Neural cell (in vitro differentiated cells): ENCODE data around the gene SH3BP5L. TPM values are rescaled to one million over a fixed set of nuclear protein-coding genes. Genes with fewer than 3 reads are reported as not detected.

Experiments
- H2AFZ ChIP-seq: fragments of 200-600, 300-800 bp; sonication (generic), shearing (Covaris generic); 2 replicates; pipeline ENCODE4 v1.6.0; 2014; ENCODE audit warnings: low read depth, mild to moderate bottlenecking, antibody characterized with exemption, low read length, moderate library complexity
- H3F3A ChIP-seq: fragments of 200-600 bp; shearing (Covaris generic); 2 replicates; pipeline ENCODE4 v1.6.1; 2016; ENCODE audit warnings: mild to moderate bottlenecking, moderate library complexity, mixed read lengths, antibody characterized with exemption, low read length; ENCODE audit not compliant: insufficient read depth, poor library complexity, severe bottlenecking
- H3K27ac ChIP-seq: fragments of 200-600, 300-800 bp; sonication (generic), shearing (Covaris generic); 2 replicates; pipeline ENCODE4 v1.5.1; 2014; ENCODE audit warnings: mild to moderate bottlenecking, low read length, moderate library complexity
- H3K27me3 ChIP-seq: fragments of 300-800, 200-600 bp; sonication (generic), shearing (Covaris generic); 2 replicates; pipeline ENCODE4 v1.6.0; 2014; ENCODE audit warnings: mild to moderate bottlenecking, low read depth, low read length, moderate library complexity; ENCODE audit not compliant: insufficient read depth
- H3K36me3 ChIP-seq: fragments of 300-800, 200-600 bp; sonication (generic), shearing (Covaris generic); 2 replicates; pipeline ENCODE4 v1.5.1; 2014; ENCODE audit warnings: mild to moderate bottlenecking, antibody characterized with exemption, low read length, moderate library complexity; ENCODE audit not compliant: insufficient read depth
- H3K4me2 ChIP-seq: fragments of 300-800, 200-600 bp; sonication (generic), shearing (Covaris generic); 2 replicates; pipeline ENCODE4 v1.6.0; 2014; ENCODE audit warnings: mild to moderate bottlenecking, low read length
- H3K4me3 ChIP-seq: fragments of 300-800, 200-600 bp; sonication (generic), shearing (Covaris generic); 2 replicates; pipeline ENCODE4 v1.5.1; 2014; ENCODE audit warnings: mild to moderate bottlenecking, low read length, moderate library complexity
- H3K79me2 ChIP-seq: fragments of 200-600 bp; shearing (Covaris generic); replicated peaks from 2 replicates; pipeline ENCODE4 v1.6.0; 2014; ENCODE audit warnings: mild to moderate bottlenecking, low read length, moderate library complexity; ENCODE audit not compliant: insufficient read depth
- H3K9ac ChIP-seq: fragments of 300-800, 200-600 bp; sonication (generic), shearing (Covaris generic); 2 replicates; pipeline ENCODE4 v1.6.1; 2016; ENCODE audit warnings: mild to moderate bottlenecking, low read length, mixed read lengths
- H3K9me2 ChIP-seq: fragments of 200-600 bp; shearing (Covaris generic); 2 replicates; pipeline ENCODE4 v1.6.1; 2016; ENCODE audit warnings: mild to moderate bottlenecking, low read length, mixed read lengths; ENCODE audit not compliant: insufficient read depth
- H3K9me3 ChIP-seq: fragments of 200-600, 300-800 bp; sonication (generic), shearing (Covaris generic); 2 replicates; pipeline ENCODE4 v1.6.1; 2016; ENCODE audit warnings: mild to moderate bottlenecking, mixed run types, low read length, moderate library complexity, mixed read lengths
- H4K20me1 ChIP-seq: fragments of 200-600 bp; shearing (Covaris generic); 2 replicates; pipeline ENCODE4 v1.6.1; 2016; ENCODE audit warnings: mild to moderate bottlenecking, mixed run types; ENCODE audit not compliant: insufficient read depth
- EP300 ChIP-seq: fragments of 450-650 bp; conservative IDR thresholded peaks from 2 replicates; pipeline ENCODE4 v1.6.1; 2014; ENCODE audit warnings: antibody characterized with exemption, mild to moderate bottlenecking, moderate library complexity; ENCODE audit not compliant: poor library complexity, severe bottlenecking
- EZH2 ChIP-seq: fragments of 200-600, 300-800 bp; shearing (Covaris generic), sonication (generic); IDR thresholded peaks from 2 replicates; pipeline ENCODE4 v1.6.1; 2014; ENCODE audit warnings: antibody characterized with exemption, low read length, borderline replicate concordance, mild to moderate bottlenecking; ENCODE audit not compliant: insufficient read depth, poor library complexity, severe bottlenecking
- MXI1 ChIP-seq: fragments of 450-650 bp; conservative IDR thresholded peaks from 2 replicates; pipeline ENCODE4 v1.6.1; 2014; ENCODE audit warnings: antibody characterized with exemption, mild to moderate bottlenecking; ENCODE audit not compliant: poor library complexity, severe bottlenecking
- POLR2AphosphoS5 ChIP-seq: IDR thresholded peaks from 2 replicates; pipeline ENCODE4 v1.6.1; 2012
- RAD21 ChIP-seq: fragments of 450-650 bp; conservative IDR thresholded peaks from 2 replicates; pipeline ENCODE4 v1.6.1; 2014; ENCODE audit warnings: antibody characterized with exemption, mild to moderate bottlenecking, moderate library complexity
- SMC3 ChIP-seq: fragments of 450-650 bp; conservative IDR thresholded peaks from 2 replicates; pipeline ENCODE4 v1.6.1; 2014; ENCODE audit warnings: antibody characterized with exemption, mild to moderate bottlenecking, moderate library complexity; ENCODE audit not compliant: poor library complexity
- TAF1 ChIP-seq: IDR thresholded peaks from 2 replicates; pipeline ENCODE4 v1.6.1; 2012; ENCODE audit warnings: low read depth
- polyA plus RNA-seq: library from polyadenylated mRNA; depleted of rRNA; stranded (reverse); fragments of >200 nt; gene quantifications from 2 replicates; pipeline ENCODE4 v1.2.3, GENCODE V29; 2014
- TF ChIP-seq, protein P1 (sequence below): IDR thresholded peaks from 2 replicates; pipeline ENCODE4 v1.6.1; 2012; ENCODE audit warnings: borderline replicate concordance
- TF ChIP-seq, protein P2 (sequence below): fragments of 450-650 bp; IDR thresholded peaks from 2 replicates; pipeline ENCODE4 v1.5.1; 2014; ENCODE audit warnings: antibody characterized with exemption, mild to moderate bottlenecking, moderate library complexity; ENCODE audit not compliant: poor library complexity, severe bottlenecking

Gene SH3BP5L
- polyA plus RNA-seq, 1 donor from 2014 or later: 38.6 TPM

DNA sequence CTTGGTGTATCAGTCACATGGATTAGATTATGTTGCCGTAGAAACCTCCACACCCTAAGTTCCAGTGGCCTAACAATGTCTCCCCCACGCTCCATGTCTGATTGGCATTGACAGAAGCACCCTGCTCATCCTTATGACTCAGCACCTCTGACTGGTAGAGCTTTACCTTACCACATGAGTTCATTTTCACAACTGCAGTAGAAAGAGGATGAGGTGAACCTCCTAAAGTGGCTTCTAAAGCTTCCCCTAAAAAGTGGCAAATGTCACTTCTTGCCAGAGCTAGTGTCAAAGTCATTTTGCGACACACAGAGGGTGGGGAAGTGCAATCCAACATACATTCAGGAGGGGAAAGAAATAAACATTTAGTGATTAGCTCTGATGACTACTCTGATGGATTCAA is 39.6 kb downstream of the SH3BP5L start:
- Histone ChIP-seq H3K9me3 (no peaks in the 10 kb centered on the region), H3K79me2 (no peaks in the 10 kb centered on the region), H3K27me3 (no peaks in the 10 kb centered on the region), H4K20me1 (no peaks in the 10 kb centered on the region), H3K9ac (no peak overlapping the region), H3K4me3 (no peak overlapping the region), H2AFZ (no peak overlapping the region), H3K27ac (no peak overlapping the region), H3F3A (no peaks in the 10 kb centered on the region), H3K9me2 (no peaks in the 10 kb centered on the region), H3K36me3 (no peaks in the 10 kb centered on the region), H3K4me2 (no peak overlapping the region)
- no peak for TF ChIP-seq EZH2
- TF ChIP-seq, protein P1, sequence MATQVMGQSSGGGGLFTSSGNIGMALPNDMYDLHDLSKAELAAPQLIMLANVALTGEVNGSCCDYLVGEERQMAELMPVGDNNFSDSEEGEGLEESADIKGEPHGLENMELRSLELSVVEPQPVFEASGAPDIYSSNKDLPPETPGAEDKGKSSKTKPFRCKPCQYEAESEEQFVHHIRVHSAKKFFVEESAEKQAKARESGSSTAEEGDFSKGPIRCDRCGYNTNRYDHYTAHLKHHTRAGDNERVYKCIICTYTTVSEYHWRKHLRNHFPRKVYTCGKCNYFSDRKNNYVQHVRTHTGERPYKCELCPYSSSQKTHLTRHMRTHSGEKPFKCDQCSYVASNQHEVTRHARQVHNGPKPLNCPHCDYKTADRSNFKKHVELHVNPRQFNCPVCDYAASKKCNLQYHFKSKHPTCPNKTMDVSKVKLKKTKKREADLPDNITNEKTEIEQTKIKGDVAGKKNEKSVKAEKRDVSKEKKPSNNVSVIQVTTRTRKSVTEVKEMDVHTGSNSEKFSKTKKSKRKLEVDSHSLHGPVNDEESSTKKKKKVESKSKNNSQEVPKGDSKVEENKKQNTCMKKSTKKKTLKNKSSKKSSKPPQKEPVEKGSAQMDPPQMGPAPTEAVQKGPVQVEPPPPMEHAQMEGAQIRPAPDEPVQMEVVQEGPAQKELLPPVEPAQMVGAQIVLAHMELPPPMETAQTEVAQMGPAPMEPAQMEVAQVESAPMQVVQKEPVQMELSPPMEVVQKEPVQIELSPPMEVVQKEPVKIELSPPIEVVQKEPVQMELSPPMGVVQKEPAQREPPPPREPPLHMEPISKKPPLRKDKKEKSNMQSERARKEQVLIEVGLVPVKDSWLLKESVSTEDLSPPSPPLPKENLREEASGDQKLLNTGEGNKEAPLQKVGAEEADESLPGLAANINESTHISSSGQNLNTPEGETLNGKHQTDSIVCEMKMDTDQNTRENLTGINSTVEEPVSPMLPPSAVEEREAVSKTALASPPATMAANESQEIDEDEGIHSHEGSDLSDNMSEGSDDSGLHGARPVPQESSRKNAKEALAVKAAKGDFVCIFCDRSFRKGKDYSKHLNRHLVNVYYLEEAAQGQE: no peak
- no peak for TF ChIP-seq TAF1
- TF ChIP-seq POLR2AphosphoS5: no peak
- no peak for TF ChIP-seq SMC3
- TF ChIP-seq, protein P2, sequence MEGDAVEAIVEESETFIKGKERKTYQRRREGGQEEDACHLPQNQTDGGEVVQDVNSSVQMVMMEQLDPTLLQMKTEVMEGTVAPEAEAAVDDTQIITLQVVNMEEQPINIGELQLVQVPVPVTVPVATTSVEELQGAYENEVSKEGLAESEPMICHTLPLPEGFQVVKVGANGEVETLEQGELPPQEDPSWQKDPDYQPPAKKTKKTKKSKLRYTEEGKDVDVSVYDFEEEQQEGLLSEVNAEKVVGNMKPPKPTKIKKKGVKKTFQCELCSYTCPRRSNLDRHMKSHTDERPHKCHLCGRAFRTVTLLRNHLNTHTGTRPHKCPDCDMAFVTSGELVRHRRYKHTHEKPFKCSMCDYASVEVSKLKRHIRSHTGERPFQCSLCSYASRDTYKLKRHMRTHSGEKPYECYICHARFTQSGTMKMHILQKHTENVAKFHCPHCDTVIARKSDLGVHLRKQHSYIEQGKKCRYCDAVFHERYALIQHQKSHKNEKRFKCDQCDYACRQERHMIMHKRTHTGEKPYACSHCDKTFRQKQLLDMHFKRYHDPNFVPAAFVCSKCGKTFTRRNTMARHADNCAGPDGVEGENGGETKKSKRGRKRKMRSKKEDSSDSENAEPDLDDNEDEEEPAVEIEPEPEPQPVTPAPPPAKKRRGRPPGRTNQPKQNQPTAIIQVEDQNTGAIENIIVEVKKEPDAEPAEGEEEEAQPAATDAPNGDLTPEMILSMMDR: no peak
- no peak for TF ChIP-seq MXI1
- no peak for TF ChIP-seq RAD21
- no peak for TF ChIP-seq EP300

DNA sequence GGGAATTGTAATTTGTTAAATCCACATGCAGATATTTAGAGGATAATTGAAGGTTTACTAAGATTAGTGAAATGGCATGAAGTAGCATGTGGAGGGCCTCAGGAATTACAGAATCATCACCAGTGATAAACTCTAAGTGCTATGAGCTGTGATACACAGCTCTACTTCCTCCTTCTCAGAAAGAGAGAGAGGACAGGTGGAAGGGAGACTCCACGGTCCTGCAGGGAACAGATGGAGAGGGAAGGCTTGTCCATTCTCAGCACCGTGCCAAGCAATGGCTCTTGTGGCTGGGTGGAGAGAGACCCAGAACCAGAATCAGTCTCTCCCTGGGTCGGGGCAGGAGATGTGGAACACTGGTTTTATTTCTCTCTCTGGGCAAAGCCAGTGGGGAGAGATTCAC is 42.3 kb downstream of the SH3BP5L start:
- Histone ChIP-seq H2AFZ (no peak overlapping the region), H3F3A (no peaks in the 10 kb centered on the region), H3K36me3 (no peaks in the 10 kb centered on the region), H3K4me2 (no peak overlapping the region), H3K9ac (no peak overlapping the region), H3K4me3 (no peak overlapping the region), H3K79me2 (no peaks in the 10 kb centered on the region), H3K27ac (no peak overlapping the region), H3K9me2 (no peaks in the 10 kb centered on the region), H4K20me1 (no peaks in the 10 kb centered on the region), H3K9me3 (no peaks in the 10 kb centered on the region), H3K27me3 (no peaks in the 10 kb centered on the region)
- TF ChIP-seq TAF1 (no peak), EP300 (no peak), MXI1 (no peak), POLR2AphosphoS5 (no peak), SMC3 (no peak), EZH2 (no peak), RAD21 (no peak)
- TF ChIP-seq, protein P1: no peak
- TF ChIP-seq, protein P2: no peak
